Tongue (tissue), 2 donors: ENCODE data around the gene NT5DC3. TPM values are rescaled to one million over a fixed set of nuclear protein-coding genes. Genes with fewer than 3 reads are reported as not detected.
"Not testable (repeated sequence)": the region's sequence is repeated elsewhere in the genome, so short reads cannot be mapped to it uniquely, and the experiment has no call there.

Experiments
- DNase-seq: peaks from one replicate; pipeline ENCODE4 v3.0.0-alpha.2; 2015
- total RNA-seq: library from RNA; depleted of rRNA; stranded (reverse); fragments of >200 nt; gene quantifications from one replicate; pipeline ENCODE4 v1.2.3, GENCODE V29; 2014

NT5DC3 gene
- total RNA-seq, 1 donor from 2014 or later: 16.0 TPM

GRCh38 chr12:103855036-103855712 is 14.1 kb upstream of the NT5DC3 start:
- DNase-seq: no peak

GRCh38 chr12:103854372-103854973 is 13.4 kb upstream of the NT5DC3 start:
- DNase-seq: no peak

GRCh38 chr12:103852498-103852997 is 11.5 kb upstream of the NT5DC3 start:
- peak; percentile 77 for DNase-seq

- DNase-seq: no peak
These were observed 10.1 kb upstream of the NT5DC3 start for GRCh38 chr12:103851127-103851526.

GRCh38 chr12:103850429-103850828 is 9.4 kb upstream of the NT5DC3 start:
- no peak for DNase-seq

- DNase-seq: peak; percentile 81
These were observed 8.0 kb upstream of the NT5DC3 start for GRCh38 chr12:103848917-103849491.

- no peak for DNase-seq
These were observed 7.1 kb upstream of the NT5DC3 start for GRCh38 chr12:103848143-103848542.

GRCh38 chr12:103846415-103846814 is 5.4 kb upstream of the NT5DC3 start:
- DNase-seq: no peak

- no peak for DNase-seq
These were observed 3.3 kb upstream of the NT5DC3 start for GRCh38 chr12:103844305-103844704.

GRCh38 chr12:103841690-103842584 is 903 bp upstream of the NT5DC3 start:
- peak; percentile 55 for DNase-seq

GRCh38 chr12:103840462-103840875 is 565 bp downstream of the NT5DC3 start:
- DNase-seq: no peak

- DNase-seq: no peak
These were observed 1.2 kb downstream of the NT5DC3 start for GRCh38 chr12:103839609-103840461.

GRCh38 chr12:103839103-103839502 is 1.9 kb downstream of the NT5DC3 start:
- no peak for DNase-seq

- no peak for DNase-seq
These were observed 2.6 kb downstream of the NT5DC3 start for GRCh38 chr12:103838254-103838914.

GRCh38 chr12:103836345-103836744 is 4.7 kb downstream of the NT5DC3 start:
- no peak for DNase-seq

GRCh38 chr12:103835747-103836335 is 5.2 kb downstream of the NT5DC3 start:
- not testable (repeated sequence) for DNase-seq

- DNase-seq: no peak
These were observed 6.1 kb downstream of the NT5DC3 start for GRCh38 chr12:103834942-103835341.

GRCh38 chr12:103833891-103834290 is 7.1 kb downstream of the NT5DC3 start:
- DNase-seq: no peak

- DNase-seq: no peak
These were observed 7.8 kb downstream of the NT5DC3 start for GRCh38 chr12:103833095-103833775.
